B cell (primary cell): ENCODE results near the gene HSBP1L1. TPM values are rescaled to one million over a fixed set of nuclear protein-coding genes. Genes with fewer than 3 reads are reported as not detected.

Experiments used
- ATAC-seq: fragments of 200-7000 bp; cut with Tn5 transposase; one replicate; pipeline ENCODE4 v1.10.0; 2021; ENCODE audit warnings: low read depth, mild to moderate bottlenecking, moderate number of reproducible peaks, moderate library complexity
- CTCF ChIA-PET: fragments of 350-600 bp; sonication (Branson Sonifier 250); formaldehyde crosslinking; loops from one replicate; lab custom pipeline; 2021; ENCODE audit warnings: antibody characterized with exemption, inconsistent platforms; lab: Charles Lee
- POLR2A ChIA-PET: fragments of 350-600 bp; sonication (Branson Sonifier 250); formaldehyde crosslinking; loops from one replicate; lab custom pipeline; 2021; ENCODE audit warnings: antibody characterized with exemption; lab: Charles Lee
- DNase-seq: peaks from one replicate; pipeline ENCODE4 v3.0.0; 2013
- H2AFZ ChIP-seq: 2 replicates; pipeline ENCODE4 v1.6.1; 2012; ENCODE audit warnings: mild to moderate bottlenecking, low read depth, low read length; ENCODE audit not compliant: insufficient read depth, poor library complexity, severe bottlenecking
- H3K27ac ChIP-seq, 2 donors: 1 replicate in 1 of 2; 2 replicates in 1 of 2; pipeline ENCODE4 v1.5.1; 2012 to 2013; ENCODE audit warnings: low read length in 2 of 2, mild to moderate bottlenecking in 2 of 2, moderate library complexity in 1 of 2
- H3K27me3 ChIP-seq, 4 experiments: fragments of 200-600 bp in 1 of 4; sonication (generic) in 1 of 4; replicated peaks in 1 of 4; 1 replicate in 2 of 4; 2 replicates in 2 of 4; pipeline versions ENCODE4 v1.6.1 to v1.7.0; 2013 to 2016; ENCODE audit warnings: low read length in 3 of 4, mild to moderate bottlenecking in 2 of 4, mixed read lengths in 1 of 4, moderate library complexity in 1 of 4; ENCODE audit not compliant: insufficient read depth in 4 of 4, control insufficient read depth in 3 of 4; ENCODE audit errors: control extremely low read depth in 1 of 4
- H3K36me3 ChIP-seq, 2 experiments: replicated peaks in 1 of 2; 1 replicate in 1 of 2; 2 replicates in 1 of 2; pipeline versions ENCODE4 v1.6.1 to v1.7.1; 2013; ENCODE audit warnings: low read length in 1 of 2; ENCODE audit not compliant: insufficient read depth in 2 of 2, control insufficient read depth in 1 of 2; ENCODE audit errors: control extremely low read depth in 1 of 2, extremely low read depth in 1 of 2
- H3K4me1 ChIP-seq, 2 donors: fragments of 200-600 bp in 1 of 2; sonication (generic) in 1 of 2; 1 replicate in 1 of 2; 2 replicates in 1 of 2; pipeline versions ENCODE4 v1.5.1 to v1.6.1; 2013 to 2017; ENCODE audit warnings: low read length in 2 of 2; ENCODE audit not compliant: control insufficient read depth in 2 of 2, insufficient read depth in 2 of 2
- H3K4me2 ChIP-seq: replicated peaks from 2 replicates; pipeline ENCODE3; 2012; ENCODE audit warnings: mild to moderate bottlenecking, low read depth, low read length; ENCODE audit not compliant: poor library complexity, severe bottlenecking
- H3K4me3 ChIP-seq, 5 experiments: fragments of 200-600 bp in 1 of 5; sonication (generic) in 1 of 5; 1 replicate in 3 of 5; 2 replicates in 2 of 5; pipeline versions ENCODE4 v1.5.1 to v1.7.0; 2011 to 2016; ENCODE audit warnings: low read length in 4 of 5, mild to moderate bottlenecking in 4 of 5, low read depth in 2 of 5, control low read depth in 1 of 5, moderate library complexity in 1 of 5; ENCODE audit not compliant: insufficient read depth in 1 of 5; ENCODE audit errors: control extremely low read depth in 1 of 5, extremely low read depth in 1 of 5
- H3K79me2 ChIP-seq: fragments of 200-600 bp; sonication (generic); one replicate; pipeline ENCODE4 v1.6.0; 2016; ENCODE audit warnings: low read length; ENCODE audit not compliant: control insufficient read depth, insufficient read depth
- H3K9ac ChIP-seq: fragments of 200-600 bp; sonication (generic); 2 replicates; pipeline ENCODE4 v1.6.1; 2017; ENCODE audit warnings: mild to moderate bottlenecking, low read length, moderate library complexity
- H3K9me3 ChIP-seq, 3 donors: one replicate each; pipeline versions ENCODE4 v1.6.1 to v1.7.1; 2013; ENCODE audit warnings: low read length in 2 of 3; ENCODE audit not compliant: control insufficient read depth in 2 of 3, insufficient read depth in 1 of 3; ENCODE audit errors: control extremely low read depth in 1 of 3
- H4K20me1 ChIP-seq: 2 replicates; pipeline ENCODE4 v1.6.0; 2012; ENCODE audit warnings: mild to moderate bottlenecking, low read length; ENCODE audit not compliant: insufficient read depth, control insufficient read depth, poor library complexity, severe bottlenecking
- H3K27ac Mint-ChIP-seq: one replicate; pipeline ENCODE4 v1.8.0; 2021; ENCODE audit warnings: mixed read lengths
- H3K27me3 Mint-ChIP-seq: one replicate; pipeline ENCODE4 v1.8.0; 2021; ENCODE audit warnings: mixed read lengths
- H3K4me1 Mint-ChIP-seq: one replicate; pipeline ENCODE4 v1.8.0; 2021; ENCODE audit warnings: mixed read lengths
- H3K4me3 Mint-ChIP-seq: one replicate; pipeline ENCODE4 v1.8.0; 2021; ENCODE audit warnings: mixed read lengths
- H3K9me3 Mint-ChIP-seq: one replicate; pipeline ENCODE4 v1.8.0; 2022; ENCODE audit warnings: mixed read lengths; ENCODE audit not compliant: insufficient read depth
- CTCF ChIP-seq: fragments of 200-600 bp; IDR thresholded peaks from one replicate; pipeline ENCODE4 v1.8.0; 2022; ENCODE audit warnings: antibody characterized with exemption, mild to moderate bottlenecking
- EZH2 ChIP-seq: IDR thresholded peaks from 2 replicates; pipeline ENCODE4 v1.6.1; 2012; ENCODE audit warnings: borderline replicate concordance, low read depth, mild to moderate bottlenecking, moderate library complexity, low read length; ENCODE audit not compliant: insufficient read depth, poor library complexity, severe bottlenecking
- WGBS: methylation state at CpG from one replicate; pipeline ENCODE4 v1.1.5; 2013; ENCODE audit warnings: missing lambda C conversion rate; ENCODE audit not compliant: insufficient coverage; 5-methylcytosine and 5-hydroxymethylcytosine counted together
- intact Hi-C: fragments of 100-400 bp; cut with micrococcal nuclease; formaldehyde crosslinking; loops from one replicate; pipeline ENCODE4 v1.10.0; 2022
- polyA plus RNA-seq: library from polyadenylated mRNA; depleted of rRNA; stranded (reverse); fragments of >200 nt; gene quantifications from 2 replicates; pipeline ENCODE4 v1.2.3, GENCODE V29; 2012
- total RNA-seq, 2 donors: library from RNA; stranded (reverse); fragments of 120-200 nt in 1 of 2; gene quantifications; 1 replicate in 1 of 2; 2 replicates in 1 of 2; pipeline versions ENCODE4 v1.2.3 to v1.2.4, GENCODE V29; 2013 to 2022

Gene HSBP1L1
- total and polyA plus RNA-seq, 2 donors (not counting 1 experiment from before 2014, with no cell fraction given), result 4.6 to 7.2 TPM

- POLR2A ChIA-PET, result no interaction called here
- H3K9me3 ChIP-seq, result peaks cover 0 to 21% (median 7%) of the 10 kb centered on the region in 3 donors
Measured at GRCh38 chr18:80000877-80001276, 36.4 kb downstream of the HSBP1L1 start.

GRCh38 chr18:80002468-80002867 is 38.0 kb downstream of the HSBP1L1 start:
- no peak for ATAC-seq
- H3K9me3 Mint-ChIP-seq, result peaks cover 8% of the 10 kb centered on the region
- ChIA-PET POLR2A (no interaction called here), CTCF (no interaction called here)
- TF ChIP-seq CTCF (no peak), EZH2 (no peak)
- H3K9me3 ChIP-seq, result peaks cover 0 to 21% (median 11%) of the 10 kb centered on the region in 3 donors
- H3K36me3 ChIP-seq, result no peaks in the 10 kb centered on the region
- no peaks in the 10 kb centered on the region for H3K4me1 ChIP-seq
- no peak overlapping the region for H3K4me2 ChIP-seq
- 100% methylated on average over 4 of the region's 5 CpGs for WGBS
- H3K27me3 Mint-ChIP-seq, result no peaks in the 10 kb centered on the region
- H2AFZ ChIP-seq, result no peak overlapping the region
- no peak overlapping the region for H3K27ac Mint-ChIP-seq
- no peak overlapping the region for H3K4me3 ChIP-seq
- no peaks in the 10 kb centered on the region for H3K27me3 ChIP-seq
- H4K20me1 ChIP-seq, result no peaks in the 10 kb centered on the region
- H3K4me1 Mint-ChIP-seq, result peaks cover 7% of the 10 kb centered on the region
- no peak overlapping the region for H3K9ac ChIP-seq
- DNase-seq, result no peak
- intact Hi-C loops, result no loop called here
- H3K4me3 Mint-ChIP-seq, result no peak overlapping the region
- H3K27ac ChIP-seq, result no peak overlapping the region
- H3K79me2 ChIP-seq, result no peaks in the 10 kb centered on the region

More at GRCh38 chr18:80000877-80001276, 36.4 kb downstream of the HSBP1L1 start:
- no peak overlapping the region for H2AFZ ChIP-seq
- H3K27me3 ChIP-seq, result no peaks in the 10 kb centered on the region
- Mint-ChIP-seq H3K4me1 (peaks cover 7% of the 10 kb centered on the region), H3K27ac (no peak overlapping the region), H3K4me3 (no peak overlapping the region), H3K9me3 (peaks cover 8% of the 10 kb centered on the region), H3K27me3 (no peaks in the 10 kb centered on the region)
- no peak overlapping the region for H3K4me2 ChIP-seq
- H3K79me2 ChIP-seq, result no peaks in the 10 kb centered on the region
- H3K9ac ChIP-seq, result no peak overlapping the region
- ATAC-seq (no peak), DNase-seq (no peak)
- no peak overlapping the region for H3K4me3 ChIP-seq
- intact Hi-C loops, result no loop called here
- WGBS, result 78% methylated on average over 3 of the region's 3 CpGs
- H3K4me1 ChIP-seq, result no peaks in the 10 kb centered on the region
- CTCF ChIA-PET, result no interaction called here
- no peaks in the 10 kb centered on the region for H3K36me3 ChIP-seq
- no peaks in the 10 kb centered on the region for H4K20me1 ChIP-seq
- TF ChIP-seq CTCF (no peak), EZH2 (no peak)
- no peak overlapping the region for H3K27ac ChIP-seq
